Fibroblast of pulmonary artery (primary cell): ENCODE data around the gene RPS2.
"Not testable (repeated sequence)": the region's sequence is repeated elsewhere in the genome, so short reads cannot be mapped to it uniquely, and the experiment has no call there.

Source experiments
- DNase-seq: peaks from one replicate; pipeline ENCODE4 v3.0.0-alpha.2; 2010; ENCODE audit warnings: low read depth
- H3K4me3 ChIP-seq: replicated peaks from 2 replicates; pipeline ENCODE4 v1.5.1; 2011; ENCODE audit warnings: low read depth, mild to moderate bottlenecking, control low read depth, low read length, moderate library complexity
- CTCF ChIP-seq: IDR thresholded peaks from 2 replicates; pipeline ENCODE4 v1.5.1; 2011; ENCODE audit warnings: mild to moderate bottlenecking, control low read depth, low read length, inconsistent platforms; ENCODE audit errors: missing control alignments

The RPS2 gene

GRCh38 chr16:1929105-1929504 is 35.5 kb downstream of the RPS2 start:
- H3K4me3 ChIP-seq = peak overlapping the region; percentile 49
- no peak for DNase-seq
- no peak for TF ChIP-seq CTCF

DNA sequence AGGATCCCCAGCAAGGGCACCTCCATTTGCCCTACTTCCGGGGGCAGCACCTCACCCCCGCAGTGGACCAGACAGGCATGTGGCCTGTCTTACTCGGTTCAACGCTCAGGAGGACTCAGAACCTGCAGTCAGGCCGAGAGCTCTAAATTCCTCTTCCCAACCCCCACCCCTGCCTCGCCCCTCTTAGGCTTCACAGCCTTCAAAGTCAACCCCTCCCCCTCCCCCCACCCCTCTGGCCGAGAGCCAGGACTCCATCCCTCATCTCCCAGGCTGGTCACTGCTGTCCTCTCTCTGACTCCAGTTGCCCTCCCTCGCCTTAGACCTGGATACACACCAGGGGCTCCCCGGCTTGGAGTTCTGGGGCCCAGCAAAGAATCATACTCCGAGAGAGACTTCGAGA is 38.4 kb downstream of the RPS2 start:
- no peak for TF ChIP-seq CTCF
- DNase-seq = no peak
- H3K4me3 ChIP-seq = no peak overlapping the region

- no peak for DNase-seq
- TF ChIP-seq CTCF = no peak
- no peak overlapping the region for H3K4me3 ChIP-seq
These were observed 40.5 kb downstream of the RPS2 start for GRCh38 chr16:1924095-1924494.

- TF ChIP-seq CTCF = peak; percentile 19
- DNase-seq = peak; percentile 20
- no peak overlapping the region for H3K4me3 ChIP-seq
These were observed 41.2 kb downstream of the RPS2 start for GRCh38 chr16:1923299-1924034.

DNA sequence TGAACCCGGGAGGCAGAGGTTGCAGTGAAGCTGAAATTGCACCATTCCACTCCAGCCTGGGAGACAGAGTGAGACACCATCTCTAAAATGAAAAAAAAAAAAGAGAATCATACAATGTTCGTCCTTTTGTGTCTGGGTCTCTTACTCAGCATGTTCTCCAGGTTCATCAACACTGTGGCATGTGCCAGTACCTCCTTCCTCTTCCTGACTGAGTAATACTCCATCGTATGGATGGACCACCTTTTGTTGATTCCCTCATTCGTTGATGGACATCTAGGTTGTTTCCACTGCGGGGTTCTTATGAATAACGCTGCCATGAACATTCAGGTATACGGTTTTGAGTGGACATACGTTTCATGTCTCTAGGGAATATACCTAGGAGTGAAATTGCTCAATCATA is 42.3 kb downstream of the RPS2 start:
- TF ChIP-seq CTCF = no peak
- H3K4me3 ChIP-seq = no peak overlapping the region
- DNase-seq = no peak

DNA sequence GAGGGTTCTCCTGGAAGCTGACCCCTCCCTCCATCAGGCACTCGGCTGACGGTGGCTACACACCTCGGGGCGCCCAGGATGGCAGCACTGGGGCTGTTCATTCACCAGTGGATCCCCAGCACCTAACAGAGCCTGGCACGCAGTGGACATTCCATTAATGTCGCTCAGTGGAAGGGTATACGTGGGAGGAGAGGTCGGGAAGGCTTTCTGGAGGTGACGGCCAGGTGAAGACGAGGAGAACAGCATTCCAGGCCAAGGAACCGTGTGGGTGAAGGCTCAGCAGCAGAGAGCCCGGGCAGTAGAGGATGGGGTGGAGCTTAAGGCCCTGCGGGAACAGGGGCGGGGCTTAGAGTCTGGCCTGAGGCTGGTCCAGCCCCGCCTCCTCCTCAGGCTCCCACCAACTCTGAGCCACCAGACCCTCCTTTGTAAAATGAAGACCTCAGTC is 43.9 kb downstream of the RPS2 start:
- no peak for TF ChIP-seq CTCF
- H3K4me3 ChIP-seq = no peak overlapping the region
- no peak for DNase-seq

GRCh38 chr16:1920122-1920521 is 44.5 kb downstream of the RPS2 start:
- not testable (repeated sequence) for H3K4me3 ChIP-seq, DNase-seq
